Astrocyte (in vitro differentiated cells and primary cell): ENCODE data around the gene TMC8. TPM values are rescaled to one million over a fixed set of nuclear protein-coding genes. Genes with fewer than 3 reads are reported as not detected.
"Not testable (repeated sequence)": the region's sequence is repeated elsewhere in the genome, so short reads cannot be mapped to it uniquely, and the experiment has no call there.

ENCODE experiments used
- DNase-seq: peaks from one replicate; pipeline ENCODE4 v3.0.0-alpha.2; 2010; ENCODE audit warnings: low read depth
- FAIRE-seq: peaks from 2 replicates; lab custom pipeline; 2011; peaks lifted over from hg19 to GRCh38; lab: Jason Lieb, UNC
- H2AFZ ChIP-seq: 2 replicates; pipeline ENCODE4 v1.6.0; 2012; ENCODE audit warnings: low read depth, low read length, inconsistent platforms
- H3K27ac ChIP-seq: 2 replicates; pipeline ENCODE4 v1.5.1; 2011; ENCODE audit warnings: low read depth, low read length, inconsistent platforms
- H3K27me3 ChIP-seq: 2 replicates; pipeline ENCODE4 v1.6.0; 2011; ENCODE audit warnings: low read length, inconsistent platforms; ENCODE audit not compliant: insufficient read depth
- H3K36me3 ChIP-seq: 2 replicates; pipeline ENCODE4 v1.5.1; 2011; ENCODE audit warnings: low read length, inconsistent platforms; ENCODE audit not compliant: insufficient read depth
- H3K4me1 ChIP-seq: 2 replicates; pipeline ENCODE4 v1.5.1; 2011; ENCODE audit warnings: low read length, inconsistent platforms; ENCODE audit not compliant: insufficient read depth
- H3K4me2 ChIP-seq: 2 replicates; pipeline ENCODE4 v1.6.0; 2012; ENCODE audit warnings: low read length, inconsistent platforms
- H3K4me3 ChIP-seq: 2 replicates; pipeline ENCODE4 v1.5.1; 2011; ENCODE audit warnings: low read depth, mild to moderate bottlenecking, low read length, inconsistent platforms; ENCODE audit not compliant: insufficient read depth
- H3K79me2 ChIP-seq: 2 replicates; pipeline ENCODE4 v1.6.0; 2012; ENCODE audit warnings: mild to moderate bottlenecking, low read length, inconsistent platforms; ENCODE audit not compliant: insufficient read depth
- H3K9ac ChIP-seq: 2 replicates; pipeline ENCODE4 v1.6.0; 2012; ENCODE audit warnings: mild to moderate bottlenecking, low read length, inconsistent platforms
- H3K9me3 ChIP-seq: 2 replicates; pipeline ENCODE4 v1.5.1; 2012; ENCODE audit warnings: low read depth, mild to moderate bottlenecking, low read length, inconsistent platforms; ENCODE audit not compliant: insufficient read depth
- H4K20me1 ChIP-seq: 2 replicates; pipeline ENCODE4 v1.6.0; 2012; ENCODE audit warnings: low read length, inconsistent platforms; ENCODE audit not compliant: insufficient read depth
- H3K27ac Mint-ChIP-seq: one replicate; pipeline ENCODE4 v1.8.0; 2021; ENCODE audit warnings: mild to moderate bottlenecking, mixed read lengths; ENCODE audit not compliant: unreplicated experiment
- H3K27me3 Mint-ChIP-seq: one replicate; pipeline ENCODE4 v1.8.0; 2021; ENCODE audit warnings: low read depth, mixed read lengths; ENCODE audit not compliant: unreplicated experiment
- H3K36me3 Mint-ChIP-seq: one replicate; pipeline ENCODE4 v1.8.0; 2021; ENCODE audit warnings: low read depth, mixed read lengths; ENCODE audit not compliant: unreplicated experiment
- H3K4me1 Mint-ChIP-seq: one replicate; pipeline ENCODE4 v1.8.0; 2021; ENCODE audit warnings: low read depth, mixed read lengths; ENCODE audit not compliant: unreplicated experiment
- H3K4me3 Mint-ChIP-seq: one replicate; pipeline ENCODE4 v1.8.0; 2021; ENCODE audit warnings: mild to moderate bottlenecking, moderate library complexity, mixed read lengths; ENCODE audit not compliant: unreplicated experiment
- H3K9me3 Mint-ChIP-seq: one replicate; pipeline ENCODE4 v1.8.0; 2021; ENCODE audit warnings: mild to moderate bottlenecking, mixed read lengths; ENCODE audit not compliant: unreplicated experiment
- EZH2 ChIP-seq: IDR thresholded peaks from 2 replicates; pipeline ENCODE4 v1.6.1; 2012; ENCODE audit warnings: mild to moderate bottlenecking, low read length, inconsistent platforms; ENCODE audit not compliant: insufficient read depth
- total RNA-seq: library from RNA; stranded (reverse); gene quantifications from 2 replicates; pipeline ENCODE4 v1.2.1, GENCODE V29; 2021
- TF ChIP-seq, protein P1 (sequence below): IDR thresholded peaks from 2 replicates; pipeline ENCODE4 v1.5.1; 2011; ENCODE audit warnings: low read depth, mild to moderate bottlenecking, inconsistent platforms, low read length, moderate library complexity; ENCODE audit not compliant: insufficient read depth

The TMC8 gene
- total RNA-seq, 1 donor from 2014 or later, result 0.27 TPM

- Mint-ChIP-seq H3K4me3 (no peak overlapping the region), H3K27ac (no peak overlapping the region), H3K36me3 (no peaks in the 10 kb centered on the region), H3K4me1 (peaks cover 7% of the 10 kb centered on the region), H3K27me3 (peaks cover 14% of the 10 kb centered on the region), H3K9me3 (no peaks in the 10 kb centered on the region)
- Histone ChIP-seq H3K4me1 (peaks cover 10% of the 10 kb centered on the region), H3K27ac (no peak overlapping the region), H2AFZ (no peak overlapping the region), H3K4me2 (no peak overlapping the region), H3K79me2 (no peaks in the 10 kb centered on the region), H3K9ac (no peak overlapping the region), H3K27me3 (peaks cover 4% of the 10 kb centered on the region), H4K20me1 (no peaks in the 10 kb centered on the region), H3K9me3 (no peaks in the 10 kb centered on the region), H3K36me3 (no peaks in the 10 kb centered on the region), H3K4me3 (no peak overlapping the region)
- TF ChIP-seq EZH2, result no peak
- TF ChIP-seq, protein P1, sequence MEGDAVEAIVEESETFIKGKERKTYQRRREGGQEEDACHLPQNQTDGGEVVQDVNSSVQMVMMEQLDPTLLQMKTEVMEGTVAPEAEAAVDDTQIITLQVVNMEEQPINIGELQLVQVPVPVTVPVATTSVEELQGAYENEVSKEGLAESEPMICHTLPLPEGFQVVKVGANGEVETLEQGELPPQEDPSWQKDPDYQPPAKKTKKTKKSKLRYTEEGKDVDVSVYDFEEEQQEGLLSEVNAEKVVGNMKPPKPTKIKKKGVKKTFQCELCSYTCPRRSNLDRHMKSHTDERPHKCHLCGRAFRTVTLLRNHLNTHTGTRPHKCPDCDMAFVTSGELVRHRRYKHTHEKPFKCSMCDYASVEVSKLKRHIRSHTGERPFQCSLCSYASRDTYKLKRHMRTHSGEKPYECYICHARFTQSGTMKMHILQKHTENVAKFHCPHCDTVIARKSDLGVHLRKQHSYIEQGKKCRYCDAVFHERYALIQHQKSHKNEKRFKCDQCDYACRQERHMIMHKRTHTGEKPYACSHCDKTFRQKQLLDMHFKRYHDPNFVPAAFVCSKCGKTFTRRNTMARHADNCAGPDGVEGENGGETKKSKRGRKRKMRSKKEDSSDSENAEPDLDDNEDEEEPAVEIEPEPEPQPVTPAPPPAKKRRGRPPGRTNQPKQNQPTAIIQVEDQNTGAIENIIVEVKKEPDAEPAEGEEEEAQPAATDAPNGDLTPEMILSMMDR, result no peak
- DNase-seq, result no peak
- no peak for FAIRE-seq
Observed at GRCh38 chr17:78138204-78139060, 7.9 kb downstream of the TMC8 start.

DNA sequence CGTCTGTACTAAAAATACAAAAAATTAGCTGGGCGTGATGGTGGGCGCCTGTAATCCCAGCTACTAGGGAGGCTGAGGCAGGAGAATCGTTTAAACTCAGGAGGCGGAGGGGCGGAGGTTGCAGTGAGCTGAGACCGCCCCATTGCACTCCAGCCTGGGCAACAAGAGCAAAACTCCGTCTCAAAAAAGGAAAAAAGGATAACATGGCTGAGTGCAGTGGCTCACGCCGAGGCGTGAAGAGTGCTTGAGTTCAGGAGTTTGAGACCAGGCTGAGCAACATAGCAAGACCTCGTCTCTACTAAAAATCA is 9.2 kb downstream of the TMC8 start:
- H3K9ac ChIP-seq, H3K27me3 ChIP-seq, H3K9me3 Mint-ChIP-seq, H3K4me3 Mint-ChIP-seq, H3K36me3 Mint-ChIP-seq, H4K20me1 ChIP-seq, H3K79me2 ChIP-seq, H3K27ac Mint-ChIP-seq, H3K27ac ChIP-seq, H3K36me3 ChIP-seq, DNase-seq, H3K9me3 ChIP-seq, H3K4me3 ChIP-seq, FAIRE-seq, H2AFZ ChIP-seq, H3K4me2 ChIP-seq: not testable (repeated sequence)
- Mint-ChIP-seq H3K27me3 (peaks cover 10% of the 10 kb centered on the region), H3K4me1 (peaks cover 15% of the 10 kb centered on the region)
- peaks cover 10% of the 10 kb centered on the region for H3K4me1 ChIP-seq

DNA sequence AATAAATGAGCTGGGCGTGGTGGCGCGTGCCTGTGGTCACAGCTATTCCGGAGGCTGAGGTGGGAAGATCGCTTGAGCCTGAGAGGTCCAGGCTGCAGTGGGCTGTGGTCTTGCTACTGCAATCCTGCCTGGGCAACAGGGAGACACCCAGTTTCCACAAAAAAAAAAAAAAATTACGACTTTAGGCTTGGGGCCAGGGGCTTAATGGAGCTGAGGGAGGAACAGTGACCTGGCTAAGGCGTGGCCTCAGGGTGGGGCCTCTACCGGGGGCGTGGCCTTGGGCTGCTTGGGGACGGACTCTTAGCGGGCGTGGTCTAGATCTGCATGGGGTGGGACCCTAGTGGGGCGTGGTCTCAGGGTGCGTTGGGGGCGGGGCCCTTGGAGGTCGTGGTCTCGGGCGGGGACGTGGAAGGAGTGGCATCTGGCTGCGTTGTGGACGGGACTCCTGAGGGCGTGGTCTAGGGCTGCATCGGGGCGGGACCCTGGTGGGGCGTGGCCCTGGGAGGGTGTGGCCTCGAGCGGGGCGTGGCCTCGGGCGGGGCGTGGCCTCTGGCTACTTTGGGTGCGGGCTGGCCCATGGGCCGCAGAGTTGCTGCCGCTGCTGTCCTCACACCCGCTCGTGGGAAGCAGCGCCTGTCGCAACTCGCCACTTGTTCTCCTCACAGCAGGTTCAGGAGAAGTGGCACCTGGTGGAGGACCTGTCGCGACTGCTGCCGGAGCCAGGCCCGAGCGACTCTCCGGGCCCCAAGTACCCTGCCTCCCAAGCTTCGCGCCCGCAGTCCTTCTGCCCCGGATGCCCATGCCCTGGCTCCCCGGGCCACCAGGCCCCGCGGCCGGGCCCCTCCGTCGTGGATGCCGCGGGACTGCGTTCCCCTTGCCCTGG is 9.8 kb downstream of the TMC8 start:
- no peaks in the 10 kb centered on the region for H3K9me3 Mint-ChIP-seq
- H3K9ac ChIP-seq, result no peak overlapping the region
- peak overlapping the region; percentile 64 for H3K4me2 ChIP-seq
- H3K27ac ChIP-seq, result no peak overlapping the region
- peak overlapping the region; percentile 41 for H2AFZ ChIP-seq
- H3K36me3 Mint-ChIP-seq, result no peaks in the 10 kb centered on the region
- H3K4me3 ChIP-seq, result no peak overlapping the region
- no peak overlapping the region for H3K27ac Mint-ChIP-seq
- peaks cover 10% of the 10 kb centered on the region for H3K4me1 ChIP-seq
- TF ChIP-seq, protein P1, result no peak
- no peak for TF ChIP-seq EZH2
- peaks cover 8% of the 10 kb centered on the region for H3K27me3 Mint-ChIP-seq
- no peaks in the 10 kb centered on the region for H3K9me3 ChIP-seq
- H3K36me3 ChIP-seq, result no peaks in the 10 kb centered on the region
- FAIRE-seq (no peak), DNase-seq (peak; percentile 47)
- no peaks in the 10 kb centered on the region for H3K27me3 ChIP-seq
- no peaks in the 10 kb centered on the region for H3K79me2 ChIP-seq
- H3K4me3 Mint-ChIP-seq, result peak overlapping the region; percentile 60
- H4K20me1 ChIP-seq, result no peaks in the 10 kb centered on the region
- peaks cover 15% of the 10 kb centered on the region for H3K4me1 Mint-ChIP-seq
